ENCODE measurements around the gene MYO5C. TPM values are rescaled to one million over a fixed set of nuclear protein-coding genes. Genes with fewer than 3 reads are reported as not detected.

Gene MYO5C
- total and polyA plus RNA-seq, 2 of the 4 experiments (the other 2 are of a cell fraction), result under 0.01 to 0.03 TPM

DNA sequence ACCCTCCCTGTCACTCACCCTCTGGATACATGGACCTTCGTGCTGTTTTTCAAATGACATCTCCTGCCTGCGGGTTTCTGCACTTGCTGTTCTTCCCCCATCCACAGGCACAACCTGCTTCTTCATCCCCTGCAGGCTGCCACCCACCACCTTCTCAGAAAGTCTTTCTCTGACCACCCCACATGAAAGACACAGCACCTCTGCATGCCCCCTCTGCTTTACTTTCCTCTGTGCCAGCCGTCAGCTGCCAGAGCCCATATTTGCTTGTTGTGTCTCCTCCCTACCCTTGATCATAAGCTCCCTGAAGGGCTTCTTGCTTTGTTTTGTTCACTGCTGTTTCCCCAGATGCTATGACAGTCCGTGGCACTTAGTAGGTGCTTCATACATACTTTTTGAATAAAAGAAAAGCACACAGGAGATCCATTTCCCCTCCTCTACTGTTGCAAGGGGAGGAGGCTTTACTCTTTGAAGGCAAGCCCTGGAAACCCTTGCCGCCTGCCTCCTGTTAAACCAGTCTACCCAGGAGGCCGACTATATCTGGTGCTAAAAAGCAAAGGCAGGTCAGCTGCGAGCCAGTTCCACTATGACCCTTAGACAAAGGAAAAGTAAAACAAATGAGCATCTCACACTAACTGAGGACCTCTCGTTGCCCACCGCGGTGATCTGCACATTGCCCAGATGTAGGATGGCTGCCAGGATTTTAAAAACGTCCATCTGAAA lies 31.9 kb downstream of the MYO5C start:
- DNase-seq (no peak), ATAC-seq (ENCODE audit: low read depth) (no peak)
- H3K79me1 ChIP-seq (ENCODE audit: low read depth in 1 of 2, low read length in 2 of 2), result no peaks in the 10 kb centered on the region
- dilution Hi-C loops (cut with HindIII; ENCODE audit: low sequenced_read_pairs, unreplicated experiment), result no loop called here
- peaks cover 10% of the 10 kb centered on the region for H3K9me1 ChIP-seq (ENCODE audit: insufficient read depth, low read length)
- no peak overlapping the region for H4K5ac ChIP-seq (ENCODE audit: low read depth, low read length)
- H3K56ac ChIP-seq (ENCODE audit: extremely low read depth, insufficient read depth, low read length), result no peak overlapping the region
- H4K91ac ChIP-seq (ENCODE audit: insufficient read depth, low read depth, low read length), result no peak overlapping the region
- no peak overlapping the region for H3K23ac ChIP-seq (ENCODE audit: low read depth, low read length)
- ChIA-PET CTCF (interaction anchor here (0.6 kb wide), 2 partner anchors 66 to 84 kb away, joined by 3 read pairs; no protein-coding TSS in a partner anchor), POLR2A (ENCODE audit: unreplicated experiment) (no interaction called here)
- H2BK20ac ChIP-seq (ENCODE audit: low read depth, low read length), result no peak overlapping the region
- no peak overlapping the region for H2BK120ac ChIP-seq (ENCODE audit: low read depth, low read length)
- no peak overlapping the region for H3K4me3 ChIP-seq (ENCODE audit: insufficient read depth, low read depth, low read length)
- H2AFZ ChIP-seq (replicated peaks; ENCODE audit: low read length, poor library complexity), result no peak overlapping the region
- no peaks in the 10 kb centered on the region for H4K20me1 ChIP-seq (ENCODE audit: insufficient read depth, low read length)
- intact Hi-C loops (cut with micrococcal nuclease), result no loop called here
- H3K27ac ChIP-seq (ENCODE audit: insufficient read depth, low read length), result no peak overlapping the region
- H3K4me2 ChIP-seq (ENCODE audit: low read depth, low read length), result no peak overlapping the region
- H2BK15ac ChIP-seq (ENCODE audit: low read depth, low read length), result no peak overlapping the region
- no peaks in the 10 kb centered on the region for H3K9me3 ChIP-seq (ENCODE audit: control insufficient read depth, insufficient read depth, low read length)
- H4K8ac ChIP-seq (ENCODE audit: low read depth in 2 of 2, low read length in 2 of 2), result no peak overlapping the region
- H2AK5ac ChIP-seq (ENCODE audit: low read depth, low read length), result no peak overlapping the region
- peaks cover 14% of the 10 kb centered on the region for H3K27me3 ChIP-seq (ENCODE audit: control insufficient read depth, insufficient read depth, low read length)
- peaks cover 6% of the 10 kb centered on the region; the same call in 1 of the 2 replicates for H3K4me1 ChIP-seq (ENCODE audit: control insufficient read depth, insufficient read depth, low read length)
- H3K14ac ChIP-seq (replicated peaks; ENCODE audit: low read depth, low read length), result no peak overlapping the region
- in situ Hi-C loops (cut with MboI; ENCODE audit: low sequenced_read_pairs), result no loop called here
- H3K4ac ChIP-seq (ENCODE audit: low read depth, low read length), result no peak overlapping the region
- no TSS peak for BruUV-seq (replicated peaks)
- no peaks in the 10 kb centered on the region for H3K36me3 ChIP-seq (ENCODE audit: control insufficient read depth, insufficient read depth, low read length)
- H3K18ac ChIP-seq (ENCODE audit: low read depth, low read length), result no peak overlapping the region
- H3K9ac ChIP-seq (ENCODE audit: low read depth, low read length), result no peak overlapping the region
- WGBS, 2 experiments (ENCODE audit: extremely low coverage in 2 of 2, insufficient read length in 1 of 2), result 82% methylated on average over 5 of the region's 11 CpGs; no CpG with 5 or more reads in 1 of the 2 experiments
- no peak overlapping the region for H2BK5ac ChIP-seq (ENCODE audit: low read depth, low read length, poor library complexity, severe bottlenecking)
- TF ChIP-seq BHLHE40 (IDR thresholded peaks at IDR 0.05; ENCODE audit: low read depth, low read length) (no peak), MAFK (IDR thresholded peaks at IDR 0.05; ENCODE audit: low read depth, low read length) (no peak), CHD1 (IDR thresholded peaks at IDR 0.05; ENCODE audit: low read depth, low read length) (no peak), POLR2A (IDR thresholded peaks at IDR 0.05; ENCODE audit: low read depth, low read length) (no peak), MXI1 (IDR thresholded peaks at IDR 0.05; ENCODE audit: borderline replicate concordance, low read depth, low read length) (no peak), MAZ (IDR thresholded peaks at IDR 0.05; ENCODE audit: borderline replicate concordance, low read depth, low read length) (no peak), CEBPB (IDR thresholded peaks at IDR 0.05; ENCODE audit: low read depth, low read length) (no peak), NFE2L2 (IDR thresholded peaks at IDR 0.05; ENCODE audit: low read depth, low read length) (no peak), SMC3 (IDR thresholded peaks at IDR 0.05; ENCODE audit: low read depth, low read length) (no peak), FOS (IDR thresholded peaks at IDR 0.05; ENCODE audit: low read depth, low read length) (no peak), RCOR1 (IDR thresholded peaks at IDR 0.05; ENCODE audit: insufficient replicate concordance, low read length) (no peak), RFX5 (IDR thresholded peaks at IDR 0.05; ENCODE audit: low read depth, low read length) (no peak)
- TF ChIP-seq, protein P1, sequence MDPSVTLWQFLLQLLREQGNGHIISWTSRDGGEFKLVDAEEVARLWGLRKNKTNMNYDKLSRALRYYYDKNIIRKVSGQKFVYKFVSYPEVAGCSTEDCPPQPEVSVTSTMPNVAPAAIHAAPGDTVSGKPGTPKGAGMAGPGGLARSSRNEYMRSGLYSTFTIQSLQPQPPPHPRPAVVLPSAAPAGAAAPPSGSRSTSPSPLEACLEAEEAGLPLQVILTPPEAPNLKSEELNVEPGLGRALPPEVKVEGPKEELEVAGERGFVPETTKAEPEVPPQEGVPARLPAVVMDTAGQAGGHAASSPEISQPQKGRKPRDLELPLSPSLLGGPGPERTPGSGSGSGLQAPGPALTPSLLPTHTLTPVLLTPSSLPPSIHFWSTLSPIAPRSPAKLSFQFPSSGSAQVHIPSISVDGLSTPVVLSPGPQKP (IDR thresholded peaks at IDR 0.05; ENCODE audit: borderline replicate concordance, low read depth, low read length), result no peak
- TF ChIP-seq, protein P2, sequence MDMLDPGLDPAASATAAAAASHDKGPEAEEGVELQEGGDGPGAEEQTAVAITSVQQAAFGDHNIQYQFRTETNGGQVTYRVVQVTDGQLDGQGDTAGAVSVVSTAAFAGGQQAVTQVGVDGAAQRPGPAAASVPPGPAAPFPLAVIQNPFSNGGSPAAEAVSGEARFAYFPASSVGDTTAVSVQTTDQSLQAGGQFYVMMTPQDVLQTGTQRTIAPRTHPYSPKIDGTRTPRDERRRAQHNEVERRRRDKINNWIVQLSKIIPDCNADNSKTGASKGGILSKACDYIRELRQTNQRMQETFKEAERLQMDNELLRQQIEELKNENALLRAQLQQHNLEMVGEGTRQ (IDR thresholded peaks at IDR 0.05; ENCODE audit: low read depth, low read length), result no peak
- TF ChIP-seq, protein P3, sequence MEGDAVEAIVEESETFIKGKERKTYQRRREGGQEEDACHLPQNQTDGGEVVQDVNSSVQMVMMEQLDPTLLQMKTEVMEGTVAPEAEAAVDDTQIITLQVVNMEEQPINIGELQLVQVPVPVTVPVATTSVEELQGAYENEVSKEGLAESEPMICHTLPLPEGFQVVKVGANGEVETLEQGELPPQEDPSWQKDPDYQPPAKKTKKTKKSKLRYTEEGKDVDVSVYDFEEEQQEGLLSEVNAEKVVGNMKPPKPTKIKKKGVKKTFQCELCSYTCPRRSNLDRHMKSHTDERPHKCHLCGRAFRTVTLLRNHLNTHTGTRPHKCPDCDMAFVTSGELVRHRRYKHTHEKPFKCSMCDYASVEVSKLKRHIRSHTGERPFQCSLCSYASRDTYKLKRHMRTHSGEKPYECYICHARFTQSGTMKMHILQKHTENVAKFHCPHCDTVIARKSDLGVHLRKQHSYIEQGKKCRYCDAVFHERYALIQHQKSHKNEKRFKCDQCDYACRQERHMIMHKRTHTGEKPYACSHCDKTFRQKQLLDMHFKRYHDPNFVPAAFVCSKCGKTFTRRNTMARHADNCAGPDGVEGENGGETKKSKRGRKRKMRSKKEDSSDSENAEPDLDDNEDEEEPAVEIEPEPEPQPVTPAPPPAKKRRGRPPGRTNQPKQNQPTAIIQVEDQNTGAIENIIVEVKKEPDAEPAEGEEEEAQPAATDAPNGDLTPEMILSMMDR (conservative IDR thresholded peaks at IDR 0.05; ENCODE audit: low read depth, low read length), result no peak
- no peak overlapping the region for H2AK9ac ChIP-seq (replicated peaks; ENCODE audit: low read depth, low read length, poor library complexity)
